GM12878 (cell line): ENCODE data around the gene MT1X. TPM values are rescaled to one million over a fixed set of nuclear protein-coding genes. Genes with fewer than 3 reads are reported as not detected.

Experiments
- ATAC-seq: fragments of 200-7000 bp; cut with Tn5 transposase; 3 replicates; pipeline ENCODE4 v1.9.1; 2020; ENCODE audit warnings: mild to moderate bottlenecking, moderate library complexity
- BruUV-seq: library from RNA; stranded (reverse); fragments of 400-500 nt; replicated peaks from 2 replicates; lab custom pipeline; 2021; lab: Mats Ljungman, UMichigan
- CTCF ChIA-PET: fragments of 300-600 bp; sonication (Branson Sonifier 250); formaldehyde crosslinking; extraction: SDS; loops from one replicate; lab custom pipeline; 2021; ENCODE audit warnings: inconsistent platforms; lab: Yijun Ruan, JAX
- POLR2A ChIA-PET: fragments of 350-600 bp; formaldehyde crosslinking; extraction: SDS; loops from one replicate; lab custom pipeline; 2021; ENCODE audit warnings: inconsistent platforms; lab: Charles Lee
- RAD21 ChIA-PET: fragments of 300-600 bp; sonication (Branson Sonifier 250); formaldehyde crosslinking; loops from one replicate; lab custom pipeline; 2023; ENCODE audit warnings: antibody characterized with exemption; ENCODE audit not compliant: unreplicated experiment; lab: Charles Lee
- SMC1A ChIA-PET: fragments of 300-600 bp; sonication (Branson Sonifier 250); formaldehyde crosslinking; loops from one replicate; lab custom pipeline; 2023; ENCODE audit not compliant: unreplicated experiment, uncharacterized antibody; lab: Charles Lee
- DNase-seq: peaks from one replicate; pipeline ENCODE4 v3.0.0-alpha.2; 2011; ENCODE audit warnings: low read depth, low spot score
- FAIRE-seq: peaks from 3 replicates; lab custom pipeline; 2011; peaks lifted over from hg19 to GRCh38; lab: Jason Lieb, UNC
- H2AFZ ChIP-seq: 2 replicates; pipeline ENCODE4 v1.6.0; 2011; ENCODE audit warnings: low read depth, low read length, control low read depth; ENCODE audit not compliant: control insufficient read depth
- H3K27ac ChIP-seq: 2 replicates; pipeline ENCODE4 v1.5.1; 2011; ENCODE audit warnings: control low read depth; ENCODE audit not compliant: control insufficient read depth, insufficient read depth
- H3K27me3 ChIP-seq, 2 experiments: replicated peaks in 1 of 2; 2 replicates each; pipeline versions ENCODE4 v1.6.0 to v1.6.1; 2011; ENCODE audit warnings: low read length in 1 of 2; ENCODE audit not compliant: control insufficient read depth in 2 of 2, insufficient read depth in 2 of 2
- H3K36me3 ChIP-seq, 2 experiments: 2 replicates each; pipeline ENCODE4 v1.5.1; 2011; ENCODE audit warnings: low read length in 1 of 2; ENCODE audit not compliant: control insufficient read depth in 2 of 2, insufficient read depth in 2 of 2
- H3K4me1 ChIP-seq: 2 replicates; pipeline ENCODE4 v1.6.1; 2011; ENCODE audit warnings: mild to moderate bottlenecking, low read length, moderate library complexity, mixed read lengths; ENCODE audit not compliant: control insufficient read depth, insufficient read depth
- H3K4me2 ChIP-seq: 2 replicates; pipeline ENCODE4 v1.6.0; 2011; ENCODE audit warnings: control low read depth; ENCODE audit not compliant: control insufficient read depth, insufficient read depth
- H3K4me3 ChIP-seq: fragments of 200-600 bp; sonication (generic); 2 replicates; pipeline ENCODE4 v1.5.1; 2016
- H3K79me2 ChIP-seq: 2 replicates; pipeline ENCODE4 v1.6.0; 2011; ENCODE audit warnings: low read length; ENCODE audit not compliant: control insufficient read depth, insufficient read depth
- H3K9ac ChIP-seq: 2 replicates; pipeline ENCODE4 v1.8.0; 2011; ENCODE audit warnings: low read length, control low read depth, mixed read lengths; ENCODE audit not compliant: control insufficient read depth, insufficient read depth
- H3K9me3 ChIP-seq: replicated peaks from 3 replicates; pipeline ENCODE4 v1.5.1; 2011; ENCODE audit warnings: mild to moderate bottlenecking, low read length; ENCODE audit not compliant: control insufficient read depth, insufficient read depth
- H4K20me1 ChIP-seq: 2 replicates; pipeline ENCODE4 v1.6.0; 2011; ENCODE audit not compliant: control insufficient read depth, insufficient read depth
- BMI1 ChIP-seq: fragments of 450-650 bp; IDR thresholded peaks from 2 replicates; pipeline ENCODE4 v1.6.1; 2016; ENCODE audit warnings: mild to moderate bottlenecking, moderate library complexity, borderline replicate concordance
- CHD1 ChIP-seq: IDR thresholded peaks from 2 replicates; pipeline ENCODE4 v1.6.1; 2012; ENCODE audit warnings: low read depth, low read length, improper control_type of control experiment
- GATAD2B ChIP-seq: fragments of 450-650 bp; conservative IDR thresholded peaks from 2 replicates; pipeline ENCODE4 v1.6.1; 2017; ENCODE audit warnings: low read depth, mild to moderate bottlenecking, moderate library complexity
- KDM1A ChIP-seq: fragments of 200-600 bp; sonication (generic); IDR thresholded peaks from 2 replicates; pipeline ENCODE4 v1.6.1; 2016; ENCODE audit warnings: borderline replicate concordance
- PAX5 ChIP-seq: IDR thresholded peaks from 2 replicates; pipeline ENCODE4 v1.6.1; 2011; ENCODE audit warnings: low read depth, low read length, borderline replicate concordance
- RELB ChIP-seq: fragments of 450-650 bp; IDR thresholded peaks from 2 replicates; pipeline ENCODE4 v1.6.1; 2017; ENCODE audit warnings: low read depth, mild to moderate bottlenecking, moderate library complexity
- RUNX3 ChIP-seq: IDR thresholded peaks from 2 replicates; pipeline ENCODE4 v1.6.1; 2012; ENCODE audit warnings: low read length, inconsistent platforms
- SMAD5 ChIP-seq: IDR thresholded peaks from 2 replicates; pipeline ENCODE4 v1.6.1; 2016; ENCODE audit warnings: antibody characterized with exemption, low read depth
- SUZ12 ChIP-seq: fragments of 200-600 bp; sonication (generic); IDR thresholded peaks from one replicate; pipeline ENCODE4 v1.6.1; 2018; ENCODE audit warnings: antibody characterized with exemption, mild to moderate bottlenecking; ENCODE audit not compliant: unreplicated experiment
- WGBS: methylation state at CpG from one replicate; pipeline ENCODE4 v1.1.6; 2016; ENCODE audit warnings: low lambda C conversion rate; ENCODE audit not compliant: insufficient replicate concordance, insufficient coverage; ENCODE audit errors: missing lambda C conversion rate; 5-methylcytosine and 5-hydroxymethylcytosine counted together
- in situ Hi-C: fragments of 300-500 bp; cut with MboI; formaldehyde crosslinking; loops from 9 replicates; pipeline ENCODE4 v1.14.3; 2018; ENCODE audit warnings: mixed read lengths
- intact Hi-C: fragments of 100-400 bp; cut with micrococcal nuclease; formaldehyde crosslinking; loops from one replicate; pipeline ENCODE4 v1.14.2; 2022; ENCODE audit not compliant: unreplicated experiment
- polyA plus RNA-seq, 11 experiments: library from polyadenylated mRNA; depleted of rRNA in 4 of 11; unstranded in 6 of 11; stranded (reverse) in 5 of 11; fragments of >200 nt; fragmentation: Nextera tagmentation in 4 of 11; fragmentation: Illumina TruSeq in 1 of 11; extraction: Ambion mirVana in 4 of 11; extraction: Trizol in 1 of 11; gene quantifications; 1 replicate in 1 of 11; 2 replicates in 10 of 11; pipeline versions ENCODE4 v1.2.1 to v1.2.3, GENCODE V29; 2011 to 2016; ENCODE audit warnings: inconsistent platforms in 2 of 11, missing spikeins in 2 of 11, low read depth in 1 of 11
- total RNA-seq, 4 experiments: library from RNA; depleted of rRNA in 3 of 4; stranded (reverse); fragments of >200 nt in 3 of 4; fragmentation: Illumina TruSeq in 1 of 4; extraction: Trizol in 1 of 4; gene quantifications; 2 replicates each; pipeline versions ENCODE4 v1.2.1 to v1.2.3, GENCODE V29; 2013 to 2021
- TF ChIP-seq, protein P1 (sequence below): IDR thresholded peaks from 2 replicates; pipeline ENCODE4 v1.6.1; 2011; ENCODE audit warnings: mild to moderate bottlenecking, low read depth, low read length, moderate library complexity; ENCODE audit not compliant: insufficient replicate concordance

The MT1X gene
- total and polyA plus RNA-seq, 10 of the 15 experiments (the other 5 are each of a cell fraction or from before 2014, with no cell fraction given), result 5.8 to 65.6 (median 15.4) TPM

DNA sequence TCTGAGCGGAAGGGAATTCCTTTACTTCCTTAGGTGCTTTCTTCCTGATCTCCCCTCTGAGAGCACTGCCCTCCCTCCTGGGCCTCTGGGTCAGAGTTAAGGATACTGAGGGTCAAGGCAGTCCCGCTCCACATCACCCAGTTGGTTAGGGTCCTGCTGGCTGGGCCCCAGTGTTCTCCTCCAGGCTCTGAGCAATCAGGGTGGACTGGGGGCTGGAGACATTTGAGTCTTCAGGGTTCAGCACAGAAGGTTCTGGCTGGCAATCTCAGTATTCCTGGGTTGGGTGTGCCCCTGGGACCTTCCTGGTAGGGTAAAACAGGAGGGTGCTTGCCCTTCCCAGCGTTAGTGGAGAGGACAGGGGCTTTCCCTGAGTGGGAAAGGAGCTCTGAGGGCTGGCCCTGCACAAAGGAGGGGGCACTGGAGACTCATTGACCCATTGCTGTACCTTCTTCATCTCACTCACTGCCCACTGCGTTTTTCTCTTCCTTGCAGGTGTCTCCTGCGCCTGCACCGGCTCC is 49.4 kb upstream of the MT1X start (continued):
- TF ChIP-seq, protein P1, sequence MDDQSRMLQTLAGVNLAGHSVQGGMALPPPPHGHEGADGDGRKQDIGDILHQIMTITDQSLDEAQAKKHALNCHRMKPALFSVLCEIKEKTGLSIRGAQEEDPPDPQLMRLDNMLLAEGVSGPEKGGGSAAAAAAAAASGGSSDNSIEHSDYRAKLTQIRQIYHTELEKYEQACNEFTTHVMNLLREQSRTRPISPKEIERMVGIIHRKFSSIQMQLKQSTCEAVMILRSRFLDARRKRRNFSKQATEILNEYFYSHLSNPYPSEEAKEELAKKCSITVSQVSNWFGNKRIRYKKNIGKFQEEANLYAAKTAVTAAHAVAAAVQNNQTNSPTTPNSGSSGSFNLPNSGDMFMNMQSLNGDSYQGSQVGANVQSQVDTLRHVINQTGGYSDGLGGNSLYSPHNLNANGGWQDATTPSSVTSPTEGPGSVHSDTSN, result no peak
- no peak for TF ChIP-seq BMI1

DNA sequence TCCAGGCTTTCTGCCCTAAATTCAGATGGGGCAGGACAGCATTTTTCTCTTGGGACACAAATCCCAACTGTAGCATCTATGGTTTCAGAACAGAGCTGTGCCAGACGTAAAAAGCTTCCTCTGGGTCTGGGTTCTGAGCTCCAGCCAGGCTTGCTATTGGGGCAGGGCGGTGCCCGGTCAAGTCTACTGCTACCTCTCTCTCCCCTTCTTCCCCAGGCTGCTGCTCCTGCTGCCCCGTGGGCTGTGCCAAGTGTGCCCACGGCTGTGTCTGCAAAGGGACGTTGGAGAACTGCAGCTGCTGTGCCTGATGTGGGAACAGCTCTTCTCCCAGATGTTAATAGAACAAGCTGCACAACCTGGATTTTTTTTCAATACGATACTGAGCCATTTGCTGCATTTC is 48.7 kb upstream of the MT1X start:
- no peak overlapping the region for H3K4me3 ChIP-seq
- H3K9me3 ChIP-seq, result no peaks in the 10 kb centered on the region
- TF ChIP-seq RUNX3 (no peak), SUZ12 (no peak), CHD1 (no peak), RELB (no peak), KDM1A (no peak), PAX5 (no peak), SMAD5 (no peak), GATAD2B (no peak)
- no TSS peak for BruUV-seq
- intact Hi-C loops (no loop called here), in situ Hi-C loops (no loop called here)
- no peak overlapping the region for H2AFZ ChIP-seq
- peaks cover 20 to 24% of the 10 kb centered on the region in 2 experiments for H3K27me3 ChIP-seq
- no peaks in the 10 kb centered on the region for H4K20me1 ChIP-seq
- DNase-seq (no peak), FAIRE-seq (no peak), ATAC-seq (no peak)
- H3K4me2 ChIP-seq, result no peak overlapping the region
- POLR2A ChIA-PET, result no interaction called here
- no peaks in the 10 kb centered on the region for H3K79me2 ChIP-seq
- CTCF ChIA-PET, result no interaction called here
- RAD21 ChIA-PET, result interaction anchor here (1.7 kb wide), 1 partner anchor 9 kb away, joined by 5 read pairs; no protein-coding TSS in a partner anchor
- H3K36me3 ChIP-seq, result no peaks in the 10 kb centered on the region
- SMC1A ChIA-PET, result interaction anchor here (1.2 kb wide), 1 partner anchor 10 kb away, joined by 4 read pairs; no protein-coding TSS in a partner anchor
- H3K9ac ChIP-seq, result no peak overlapping the region
- peaks cover 15% of the 10 kb centered on the region for H3K4me1 ChIP-seq
- WGBS, result 23% methylated on average over 6 of the region's 7 CpGs
- H3K27ac ChIP-seq, result no peak overlapping the region
